PC-9 (cell line): ENCODE measurements around the gene ACVR1. TPM values are rescaled to one million over a fixed set of nuclear protein-coding genes. Genes with fewer than 3 reads are reported as not detected.

Experiments used
- BruUV-seq: library from RNA; stranded (reverse); fragments of 400-500 nt; replicated peaks from 2 replicates; lab custom pipeline; 2021; lab: Mats Ljungman, UMichigan
- CTCF ChIA-PET: fragments of 300-600 bp; sonication (Branson Sonifier 250); formaldehyde crosslinking; loops from one replicate; lab custom pipeline; 2022; ENCODE audit warnings: antibody characterized with exemption; lab: Charles Lee
- POLR2A ChIA-PET: fragments of 300-600 bp; sonication (Branson Sonifier 250); formaldehyde crosslinking; loops from one replicate; lab custom pipeline; 2022; ENCODE audit warnings: antibody characterized with exemption; ENCODE audit not compliant: unreplicated experiment; lab: Charles Lee
- DNase-seq, 2 experiments: peaks; one replicate each; pipeline versions ENCODE4 v3.0.0 to v3.0.0-alpha.2; 2015 to 2022; ENCODE audit warnings: mixed read lengths in 1 of 2
- H2AFZ ChIP-seq: fragments of 200-600 bp; sonication (generic); 2 replicates; pipeline ENCODE4 v1.8.1; 2017; ENCODE audit warnings: antibody characterized with exemption
- H3F3A ChIP-seq: fragments of 200-600 bp; sonication (generic); 2 replicates; pipeline ENCODE4 v1.8.1; 2017; ENCODE audit warnings: antibody characterized with exemption, mild to moderate bottlenecking, low read depth; ENCODE audit not compliant: insufficient read depth
- H3K27ac ChIP-seq: fragments of 200-600 bp; sonication (generic); 2 replicates; pipeline ENCODE4 v1.6.1; 2016; ENCODE audit warnings: mixed run types
- H3K27me3 ChIP-seq: fragments of 200-600 bp; sonication (generic); 2 replicates; pipeline ENCODE4 v1.6.1; 2016; ENCODE audit warnings: low read depth, mixed run types; ENCODE audit not compliant: insufficient read depth
- H3K36me3 ChIP-seq: fragments of 200-600 bp; sonication (generic); 2 replicates; pipeline ENCODE4 v1.6.1; 2016; ENCODE audit warnings: low read depth, mixed run types
- H3K4me1 ChIP-seq: fragments of 200-600 bp; sonication (generic); replicated peaks from 2 replicates; pipeline ENCODE4 v1.6.1; 2016; ENCODE audit warnings: mixed run types; ENCODE audit not compliant: insufficient read depth
- H3K4me2 ChIP-seq: fragments of 200-600 bp; sonication (generic); 2 replicates; pipeline ENCODE4 v1.6.1; 2017; ENCODE audit warnings: mixed run types
- H3K4me3 ChIP-seq: fragments of 200-600 bp; sonication (generic); 2 replicates; pipeline ENCODE4 v1.6.1; 2016; ENCODE audit warnings: mixed run types
- H3K79me2 ChIP-seq: fragments of 200-600 bp; sonication (generic); 2 replicates; pipeline ENCODE4 v1.6.1; 2017; ENCODE audit warnings: low read depth, mixed run types
- H3K9me2 ChIP-seq: fragments of 200-600 bp; sonication (generic); 2 replicates; pipeline ENCODE4 v1.8.1; 2017; ENCODE audit warnings: mild to moderate bottlenecking; ENCODE audit not compliant: insufficient read depth
- H3K9me3 ChIP-seq: fragments of 200-600 bp; sonication (generic); 2 replicates; pipeline ENCODE4 v1.8.1; 2016; ENCODE audit warnings: low read depth; ENCODE audit not compliant: insufficient read depth
- H4K20me1 ChIP-seq: fragments of 200-600 bp; sonication (generic); 2 replicates; pipeline ENCODE4 v1.8.1; 2017; ENCODE audit not compliant: insufficient read depth
- CTCF ChIP-seq: fragments of 200-600 bp; sonication (generic); conservative IDR thresholded peaks from 2 replicates; pipeline ENCODE4 v1.6.1; 2017; ENCODE audit warnings: mixed run types, antibody characterized with exemption, mild to moderate bottlenecking, moderate library complexity
- EZH2 ChIP-seq: fragments of 200-600 bp; sonication (generic); IDR thresholded peaks from 2 replicates; pipeline ENCODE4 v1.8.0; 2017; ENCODE audit warnings: antibody characterized with exemption, low read depth
- intact Hi-C: fragments of 100-400 bp; cut with micrococcal nuclease; formaldehyde crosslinking; loops from one replicate; pipeline ENCODE4 v1.10.0; 2022; ENCODE audit not compliant: unreplicated experiment
- total RNA-seq: library from RNA; stranded (reverse); gene quantifications from 2 replicates; pipeline ENCODE4 v1.2.3, GENCODE V29; 2021

The ACVR1 gene
- total RNA-seq, 1 experiment from 2014 or later, result 8.9 TPM

GRCh38 chr2:157788201-157788600, 87.9 kb downstream of the ACVR1 start:
- Histone ChIP-seq H3K4me3 (no peak overlapping the region), H3K27ac (no peak overlapping the region), H3K27me3 (no peaks in the 10 kb centered on the region), H2AFZ (no peak overlapping the region), H3K4me1 (no peaks in the 10 kb centered on the region), H3K9me2 (no peaks in the 10 kb centered on the region), H3K4me2 (no peak overlapping the region), H4K20me1 (no peaks in the 10 kb centered on the region), H3F3A (no peaks in the 10 kb centered on the region), H3K79me2 (no peaks in the 10 kb centered on the region), H3K9me3 (no peaks in the 10 kb centered on the region), H3K36me3 (no peaks in the 10 kb centered on the region)
- TF ChIP-seq EZH2 (no peak), CTCF (no peak)
- BruUV-seq, result no TSS peak
- POLR2A ChIA-PET, result no interaction called here
- CTCF ChIA-PET, result no interaction called here
- DNase-seq, result no peak
- intact Hi-C loops, result no loop called here

GRCh38 chr2:157787364-157787938, 88.7 kb downstream of the ACVR1 start:
- no peaks in the 10 kb centered on the region for H4K20me1 ChIP-seq
- H3K27ac ChIP-seq, result no peak overlapping the region
- BruUV-seq, result no TSS peak
- no peak for DNase-seq
- H3K9me3 ChIP-seq, result no peaks in the 10 kb centered on the region
- no peaks in the 10 kb centered on the region for H3F3A ChIP-seq
- POLR2A ChIA-PET, result no interaction called here
- H3K27me3 ChIP-seq, result no peaks in the 10 kb centered on the region
- no peak overlapping the region for H3K4me2 ChIP-seq
- TF ChIP-seq CTCF (no peak), EZH2 (no peak)
- no peaks in the 10 kb centered on the region for H3K4me1 ChIP-seq
- H2AFZ ChIP-seq, result no peak overlapping the region
- CTCF ChIA-PET, result no interaction called here
- no peaks in the 10 kb centered on the region for H3K9me2 ChIP-seq
- H3K79me2 ChIP-seq, result no peaks in the 10 kb centered on the region
- no peaks in the 10 kb centered on the region for H3K36me3 ChIP-seq
- no peak overlapping the region for H3K4me3 ChIP-seq
- intact Hi-C loops, result no loop called here

GRCh38 chr2:157786663-157787363, 89.3 kb downstream of the ACVR1 start:
- DNase-seq, result no peak
- intact Hi-C loops, result no loop called here
- no peak overlapping the region for H3K27ac ChIP-seq

More at GRCh38 chr2:157786663-157787363, 89.3 kb downstream of the ACVR1 start:
- Histone ChIP-seq H3K27me3 (no peaks in the 10 kb centered on the region), H3K79me2 (no peaks in the 10 kb centered on the region), H3K9me3 (no peaks in the 10 kb centered on the region), H4K20me1 (no peaks in the 10 kb centered on the region), H3F3A (no peaks in the 10 kb centered on the region), H3K4me1 (no peaks in the 10 kb centered on the region), H3K9me2 (no peaks in the 10 kb centered on the region), H2AFZ (no peak overlapping the region), H3K36me3 (no peaks in the 10 kb centered on the region), H3K4me2 (no peak overlapping the region), H3K4me3 (no peak overlapping the region)
- CTCF ChIA-PET, result no interaction called here
- BruUV-seq, result no TSS peak
- TF ChIP-seq CTCF (no peak), EZH2 (no peak)
- POLR2A ChIA-PET, result no interaction called here
